Retinal pigment epithelial cell (primary cell): ENCODE measurements around the gene KMT2B.

ENCODE experiments used
- DNase-seq: peaks from one replicate; pipeline ENCODE4 v3.0.0-alpha.2; 2010; ENCODE audit warnings: low read depth
- H3K4me3 ChIP-seq: 2 replicates; pipeline ENCODE4 v1.5.1; 2011; ENCODE audit warnings: mild to moderate bottlenecking, low read length, control low read depth, moderate library complexity
- TF ChIP-seq, protein P1 (sequence below): conservative IDR thresholded peaks from 2 replicates; pipeline ENCODE4 v1.5.1; 2011; ENCODE audit warnings: low read depth, low read length, control low read depth, inconsistent platforms

KMT2B gene

DNA sequence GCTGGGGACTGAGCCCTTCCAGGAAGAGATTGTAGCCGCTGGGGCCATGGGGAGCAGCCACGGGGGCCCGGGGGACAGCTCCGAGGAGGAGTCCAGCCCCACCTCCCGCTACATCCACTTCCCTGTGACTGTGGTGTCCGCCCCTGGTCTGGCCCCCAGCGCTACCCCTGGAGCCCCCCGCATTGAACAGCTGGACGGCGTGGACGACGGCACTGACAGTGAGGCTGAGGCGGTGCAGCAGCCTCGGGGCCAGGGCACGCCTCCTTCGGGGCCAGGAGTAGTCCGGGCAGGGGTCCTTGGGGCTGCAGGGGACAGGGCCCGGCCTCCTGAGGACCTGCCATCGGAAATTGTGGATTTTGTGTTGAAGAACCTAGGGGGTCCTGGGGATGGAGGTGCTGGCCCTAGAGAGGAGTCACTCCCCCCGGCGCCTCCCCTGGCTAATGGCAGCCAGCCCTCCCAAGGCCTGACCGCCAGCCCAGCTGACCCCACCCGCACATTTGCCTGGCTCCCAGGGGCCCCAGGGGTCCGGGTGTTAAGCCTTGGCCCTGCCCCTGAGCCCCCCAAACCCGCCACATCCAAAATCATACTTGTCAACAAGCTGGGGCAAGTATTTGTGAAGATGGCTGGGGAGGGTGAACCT is 14.9 kb downstream of the KMT2B start:
- no peak overlapping the region for H3K4me3 ChIP-seq
- no peak for DNase-seq
- TF ChIP-seq, protein P1, sequence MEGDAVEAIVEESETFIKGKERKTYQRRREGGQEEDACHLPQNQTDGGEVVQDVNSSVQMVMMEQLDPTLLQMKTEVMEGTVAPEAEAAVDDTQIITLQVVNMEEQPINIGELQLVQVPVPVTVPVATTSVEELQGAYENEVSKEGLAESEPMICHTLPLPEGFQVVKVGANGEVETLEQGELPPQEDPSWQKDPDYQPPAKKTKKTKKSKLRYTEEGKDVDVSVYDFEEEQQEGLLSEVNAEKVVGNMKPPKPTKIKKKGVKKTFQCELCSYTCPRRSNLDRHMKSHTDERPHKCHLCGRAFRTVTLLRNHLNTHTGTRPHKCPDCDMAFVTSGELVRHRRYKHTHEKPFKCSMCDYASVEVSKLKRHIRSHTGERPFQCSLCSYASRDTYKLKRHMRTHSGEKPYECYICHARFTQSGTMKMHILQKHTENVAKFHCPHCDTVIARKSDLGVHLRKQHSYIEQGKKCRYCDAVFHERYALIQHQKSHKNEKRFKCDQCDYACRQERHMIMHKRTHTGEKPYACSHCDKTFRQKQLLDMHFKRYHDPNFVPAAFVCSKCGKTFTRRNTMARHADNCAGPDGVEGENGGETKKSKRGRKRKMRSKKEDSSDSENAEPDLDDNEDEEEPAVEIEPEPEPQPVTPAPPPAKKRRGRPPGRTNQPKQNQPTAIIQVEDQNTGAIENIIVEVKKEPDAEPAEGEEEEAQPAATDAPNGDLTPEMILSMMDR, result no peak

DNA sequence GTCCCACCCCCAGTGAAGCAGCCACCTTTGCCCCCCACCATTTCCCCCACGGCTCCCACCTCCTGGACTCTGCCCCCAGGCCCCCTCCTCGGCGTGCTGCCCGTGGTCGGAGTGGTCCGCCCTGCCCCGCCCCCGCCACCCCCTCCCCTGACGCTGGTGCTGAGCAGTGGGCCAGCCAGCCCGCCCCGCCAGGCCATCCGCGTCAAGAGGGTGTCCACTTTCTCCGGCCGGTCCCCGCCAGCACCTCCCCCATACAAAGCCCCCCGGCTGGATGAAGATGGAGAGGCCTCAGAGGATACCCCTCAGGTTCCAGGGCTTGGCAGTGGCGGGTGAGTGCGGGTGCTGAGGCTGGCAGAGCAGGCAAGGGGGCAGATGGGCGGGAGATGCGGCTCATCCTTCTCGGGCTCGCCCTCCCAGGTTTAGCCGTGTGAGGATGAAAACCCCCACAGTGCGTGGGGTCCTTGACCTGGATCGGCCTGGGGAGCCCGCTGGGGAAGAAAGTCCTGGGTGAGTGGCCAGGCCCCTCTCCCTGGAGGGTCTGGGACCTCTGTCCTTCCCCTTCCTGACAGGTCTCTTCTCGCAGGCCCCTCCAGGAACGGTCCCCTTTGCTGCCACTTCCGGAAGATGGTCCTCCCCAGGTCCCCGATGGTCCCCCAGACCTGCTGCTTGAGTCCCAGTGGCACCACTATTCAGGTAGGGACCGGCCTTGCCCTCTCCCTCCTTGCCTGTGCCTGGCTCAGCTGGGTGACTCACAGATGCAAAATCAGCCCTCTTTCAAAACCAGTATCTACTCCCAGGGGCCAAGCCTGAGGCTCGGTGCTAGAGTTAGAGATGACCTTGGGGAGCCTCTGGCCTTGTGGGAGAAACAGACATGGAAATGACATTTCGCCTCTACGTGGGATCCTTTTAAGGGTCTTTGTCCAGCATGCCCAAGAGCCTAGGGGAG is 15.7 kb downstream of the KMT2B start:
- H3K4me3 ChIP-seq, result no peak overlapping the region
- TF ChIP-seq, protein P1, result no peak
- no peak for DNase-seq

DNA sequence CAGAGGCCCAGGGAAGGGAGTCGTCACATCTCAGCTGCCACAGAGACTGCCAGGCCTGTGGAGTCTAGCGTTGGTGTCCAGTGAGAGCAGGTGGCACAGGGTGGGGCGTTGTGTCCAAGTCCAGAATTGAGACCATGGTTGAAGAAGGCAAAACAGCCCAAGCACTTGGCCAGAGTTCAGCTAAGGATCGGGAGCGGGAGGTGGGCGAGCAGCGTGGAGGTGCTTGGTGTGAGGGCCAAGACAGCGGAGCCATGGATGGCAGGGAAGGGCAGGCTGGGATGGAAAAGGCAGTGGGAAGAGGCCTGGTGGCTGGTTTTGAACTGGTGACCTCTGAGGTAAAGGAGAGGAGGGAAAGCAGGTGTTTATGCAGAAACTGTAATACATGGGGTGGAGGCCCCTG is 16.5 kb downstream of the KMT2B start:
- no peak for DNase-seq
- TF ChIP-seq, protein P1, result no peak
- H3K4me3 ChIP-seq, result no peak overlapping the region

DNA sequence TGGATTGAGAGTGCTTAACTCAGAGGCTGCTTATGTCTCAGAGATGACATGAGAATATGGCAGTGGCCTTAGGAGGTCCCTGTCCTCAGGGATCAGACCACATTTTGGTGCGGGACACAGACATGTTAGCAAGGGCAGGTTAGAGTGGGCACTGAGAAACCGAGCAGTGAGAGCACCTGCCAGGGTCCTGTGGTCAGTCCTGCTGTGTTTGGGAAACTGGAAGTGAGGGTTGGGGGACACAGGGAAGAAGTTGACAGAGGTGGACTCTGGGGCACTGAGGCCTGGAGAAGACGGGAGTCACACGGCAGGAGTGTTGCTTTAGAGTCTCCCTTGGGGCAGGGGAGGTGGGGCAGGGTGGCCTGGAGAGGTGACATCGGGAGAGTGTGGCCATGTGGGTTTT is 17.1 kb downstream of the KMT2B start:
- TF ChIP-seq, protein P1, result no peak
- no peak overlapping the region for H3K4me3 ChIP-seq
- no peak for DNase-seq

DNA sequence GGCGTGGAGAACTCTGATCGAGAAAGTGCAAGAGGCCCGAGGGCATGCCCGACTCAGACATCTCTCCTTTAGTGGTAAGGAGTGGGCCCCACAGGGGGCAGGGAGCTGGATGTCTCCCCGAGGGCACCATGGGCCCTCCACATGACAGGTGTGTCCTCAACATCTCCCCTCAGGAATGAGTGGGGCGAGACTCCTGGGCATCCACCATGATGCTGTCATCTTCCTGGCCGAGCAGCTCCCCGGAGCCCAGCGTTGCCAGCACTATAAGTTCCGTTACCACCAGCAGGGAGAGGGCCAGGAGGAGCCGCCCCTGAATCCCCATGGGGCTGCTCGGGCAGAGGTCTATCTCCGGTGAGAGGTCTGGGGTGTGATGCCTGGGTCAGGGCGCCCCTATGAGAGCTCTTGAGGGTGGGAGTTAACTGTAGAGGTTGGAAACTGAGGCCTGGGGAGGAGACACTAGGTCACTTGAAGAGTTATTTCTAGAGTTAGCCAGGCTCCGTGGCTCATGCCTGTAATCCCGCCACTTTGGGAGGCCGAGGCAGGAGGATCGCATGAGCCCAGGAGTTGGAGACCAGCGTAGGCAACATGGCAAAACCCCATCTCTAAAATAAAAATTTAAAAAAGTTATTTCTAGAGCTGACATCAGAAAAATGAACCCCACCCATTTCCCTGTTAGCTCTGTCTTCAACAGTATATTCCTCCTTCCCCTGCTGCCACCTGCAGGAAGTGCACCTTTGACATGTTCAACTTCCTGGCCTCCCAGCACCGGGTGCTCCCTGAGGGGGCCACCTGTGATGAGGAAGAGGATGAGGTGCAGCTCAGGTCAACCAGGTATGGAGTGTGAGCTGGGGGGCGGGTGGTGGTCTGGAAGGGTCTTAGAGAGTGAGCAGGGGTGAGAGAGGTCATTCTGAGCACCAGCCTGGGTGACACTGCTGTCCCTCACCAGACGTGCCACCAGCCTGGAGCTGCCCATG is 19.4 kb downstream of the KMT2B start:
- TF ChIP-seq, protein P1, result no peak
- DNase-seq, result no peak
- H3K4me3 ChIP-seq, result no peak overlapping the region

DNA sequence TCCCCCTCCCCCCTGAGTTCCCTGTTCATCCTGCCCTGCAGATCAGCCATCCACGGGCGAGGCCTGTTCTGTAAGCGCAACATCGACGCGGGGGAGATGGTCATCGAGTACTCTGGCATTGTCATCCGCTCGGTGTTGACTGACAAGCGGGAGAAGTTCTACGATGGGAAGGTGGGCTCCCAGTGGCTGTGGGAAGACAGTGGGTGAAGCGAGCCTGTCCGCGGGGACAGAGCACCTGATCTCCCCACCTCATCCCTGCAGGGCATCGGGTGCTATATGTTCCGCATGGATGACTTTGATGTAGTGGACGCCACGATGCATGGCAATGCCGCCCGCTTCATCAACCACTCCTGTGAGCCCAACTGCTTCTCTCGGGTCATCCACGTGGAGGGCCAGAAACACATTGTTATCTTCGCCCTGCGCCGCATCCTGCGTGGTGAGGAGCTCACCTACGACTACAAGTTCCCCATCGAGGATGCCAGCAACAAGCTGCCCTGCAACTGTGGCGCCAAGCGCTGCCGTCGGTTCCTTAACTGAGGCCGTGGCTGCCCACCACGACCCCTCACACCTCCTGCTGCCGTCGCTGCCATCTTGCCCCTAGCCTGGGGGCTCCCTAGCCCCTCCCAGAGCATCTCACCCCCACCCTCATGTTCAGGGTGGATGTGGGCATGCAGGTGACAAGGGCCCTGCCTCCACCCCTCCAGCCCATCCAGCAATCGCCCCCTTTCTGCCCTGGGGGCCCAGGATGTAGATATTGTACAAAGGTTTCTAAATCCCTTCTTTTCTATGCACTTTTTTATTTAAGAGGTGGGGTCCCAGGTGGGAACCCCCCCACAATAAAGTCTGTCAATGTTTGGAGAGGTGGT is 20.5 kb downstream of the KMT2B start:
- TF ChIP-seq, protein P1, result no peak
- H3K4me3 ChIP-seq, result no peak overlapping the region
- no peak for DNase-seq
